ENCODE data around the gene VSTM2L.

The VSTM2L gene

GRCh38 chr20:37938181-37938750 is 35.3 kb downstream of the VSTM2L start:
- Histone ChIP-seq H3K36me3 (ENCODE audit: low read depth) (no peaks in the 10 kb centered on the region), H3K4me3 (ENCODE audit: severe bottlenecking) (no peak overlapping the region)

DNA sequence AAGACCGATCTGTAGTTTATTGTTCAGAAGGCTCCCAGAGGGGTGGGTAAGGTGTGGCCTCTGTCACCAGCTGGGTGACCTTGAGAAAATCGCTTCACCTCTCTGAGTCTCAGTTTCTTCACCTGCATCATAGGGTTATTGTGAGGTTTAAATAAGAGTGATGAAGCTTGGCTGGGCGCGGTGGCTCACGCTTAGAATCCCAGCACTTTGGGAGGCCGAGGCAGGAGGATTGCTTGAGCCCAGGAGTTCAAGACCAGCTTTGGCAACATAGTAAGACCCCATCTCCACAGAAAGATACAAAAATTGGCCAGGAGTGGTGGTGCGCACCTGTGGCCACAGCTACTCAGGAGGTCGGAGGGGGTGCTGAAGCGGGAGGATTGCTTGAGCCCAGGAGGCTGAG is 36.0 kb downstream of the VSTM2L start:
- Histone ChIP-seq H3K27me3 (ENCODE audit: insufficient read depth, poor library complexity, severe bottlenecking) (no peaks in the 10 kb centered on the region), H3K4me1 (ENCODE audit: insufficient read depth, poor library complexity, severe bottlenecking) (no peaks in the 10 kb centered on the region), H3K27ac (ENCODE audit: poor library complexity, severe bottlenecking) (no peak overlapping the region), H3K36me3 (ENCODE audit: low read depth) (no peaks in the 10 kb centered on the region), H3K4me3 (ENCODE audit: severe bottlenecking) (no peak overlapping the region), H3K9me3 (ENCODE audit: severe bottlenecking) (no peaks in the 10 kb centered on the region)
- peak; percentile 69 for DNase-seq (ENCODE audit: low spot score)
- ATAC-seq (ENCODE audit: low read depth): no peak
- TF ChIP-seq, protein P1, sequence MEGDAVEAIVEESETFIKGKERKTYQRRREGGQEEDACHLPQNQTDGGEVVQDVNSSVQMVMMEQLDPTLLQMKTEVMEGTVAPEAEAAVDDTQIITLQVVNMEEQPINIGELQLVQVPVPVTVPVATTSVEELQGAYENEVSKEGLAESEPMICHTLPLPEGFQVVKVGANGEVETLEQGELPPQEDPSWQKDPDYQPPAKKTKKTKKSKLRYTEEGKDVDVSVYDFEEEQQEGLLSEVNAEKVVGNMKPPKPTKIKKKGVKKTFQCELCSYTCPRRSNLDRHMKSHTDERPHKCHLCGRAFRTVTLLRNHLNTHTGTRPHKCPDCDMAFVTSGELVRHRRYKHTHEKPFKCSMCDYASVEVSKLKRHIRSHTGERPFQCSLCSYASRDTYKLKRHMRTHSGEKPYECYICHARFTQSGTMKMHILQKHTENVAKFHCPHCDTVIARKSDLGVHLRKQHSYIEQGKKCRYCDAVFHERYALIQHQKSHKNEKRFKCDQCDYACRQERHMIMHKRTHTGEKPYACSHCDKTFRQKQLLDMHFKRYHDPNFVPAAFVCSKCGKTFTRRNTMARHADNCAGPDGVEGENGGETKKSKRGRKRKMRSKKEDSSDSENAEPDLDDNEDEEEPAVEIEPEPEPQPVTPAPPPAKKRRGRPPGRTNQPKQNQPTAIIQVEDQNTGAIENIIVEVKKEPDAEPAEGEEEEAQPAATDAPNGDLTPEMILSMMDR (IDR thresholded peaks at IDR 0.05; ENCODE audit: poor library complexity, severe bottlenecking): no peak

More at GRCh38 chr20:37938181-37938750, 35.3 kb downstream of the VSTM2L start:
- DNase-seq (ENCODE audit: low spot score) (peak; percentile 76), ATAC-seq (ENCODE audit: low read depth) (no peak; the same call in 2 of the 3 replicates)
- H3K4me1 ChIP-seq (ENCODE audit: insufficient read depth, poor library complexity, severe bottlenecking): no peaks in the 10 kb centered on the region
- H3K27me3 ChIP-seq (ENCODE audit: insufficient read depth, poor library complexity, severe bottlenecking): no peaks in the 10 kb centered on the region
- H3K9me3 ChIP-seq (ENCODE audit: severe bottlenecking): no peaks in the 10 kb centered on the region
- no peak overlapping the region for H3K27ac ChIP-seq (ENCODE audit: poor library complexity, severe bottlenecking)
- TF ChIP-seq, protein P1 (IDR thresholded peaks at IDR 0.05; ENCODE audit: poor library complexity, severe bottlenecking): no peak

- Histone ChIP-seq H3K4me3 (ENCODE audit: severe bottlenecking) (no peak overlapping the region), H3K27me3 (ENCODE audit: insufficient read depth, poor library complexity, severe bottlenecking) (no peaks in the 10 kb centered on the region), H3K36me3 (ENCODE audit: low read depth) (no peaks in the 10 kb centered on the region), H3K9me3 (ENCODE audit: severe bottlenecking) (no peaks in the 10 kb centered on the region), H3K27ac (ENCODE audit: poor library complexity, severe bottlenecking) (no peak overlapping the region), H3K4me1 (ENCODE audit: insufficient read depth, poor library complexity, severe bottlenecking) (no peaks in the 10 kb centered on the region)
- ATAC-seq (ENCODE audit: low read depth) (no peak), DNase-seq (ENCODE audit: low spot score) (peak; percentile 82)
- TF ChIP-seq, protein P1 (IDR thresholded peaks at IDR 0.05; ENCODE audit: poor library complexity, severe bottlenecking): no peak
These were observed 37.0 kb downstream of the VSTM2L start for GRCh38 chr20:37939701-37940560.

DNA sequence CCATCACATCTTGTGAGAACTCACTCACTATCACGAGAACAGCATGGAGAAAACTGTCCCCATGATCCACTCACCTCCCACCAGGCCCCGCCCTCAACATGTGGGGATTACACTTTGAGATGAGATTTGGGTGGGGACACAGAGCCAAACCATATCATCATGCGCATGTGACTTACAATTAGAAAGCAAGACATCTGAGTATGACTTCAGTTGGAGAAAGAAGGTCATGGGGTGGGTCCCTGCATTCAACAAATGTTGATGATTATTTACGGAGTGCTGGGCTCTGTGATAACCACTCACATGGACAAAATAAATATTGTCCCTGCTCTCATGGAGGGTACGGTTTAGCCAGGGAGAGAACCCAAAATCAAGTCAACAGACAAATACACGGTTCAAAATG is 37.9 kb downstream of the VSTM2L start:
- Histone ChIP-seq H3K27ac (ENCODE audit: poor library complexity, severe bottlenecking) (no peak overlapping the region), H3K36me3 (ENCODE audit: low read depth) (no peaks in the 10 kb centered on the region), H3K27me3 (ENCODE audit: insufficient read depth, poor library complexity, severe bottlenecking) (no peaks in the 10 kb centered on the region), H3K9me3 (ENCODE audit: severe bottlenecking) (no peaks in the 10 kb centered on the region), H3K4me1 (ENCODE audit: insufficient read depth, poor library complexity, severe bottlenecking) (no peaks in the 10 kb centered on the region), H3K4me3 (ENCODE audit: severe bottlenecking) (no peak overlapping the region)
- DNase-seq (ENCODE audit: low spot score): peak; percentile 32
- TF ChIP-seq, protein P1 (IDR thresholded peaks at IDR 0.05; ENCODE audit: poor library complexity, severe bottlenecking): no peak
- no peak for ATAC-seq (ENCODE audit: low read depth)
